Adrenal gland (tissue), 12 donors: ENCODE measurements around the gene PGPEP1. TPM values are rescaled to one million over a fixed set of nuclear protein-coding genes. Genes with fewer than 3 reads are reported as not detected.

Experiments
- DNase-seq, 7 donors: peaks; one replicate each; pipeline ENCODE4 v3.0.0-alpha.2; 2019 to 2020
- H3K27ac ChIP-seq, 5 donors: fragments of 200-600 bp; sonication (generic) in 4 of 5; 1 replicate in 3 of 5; 2 replicates in 2 of 5; pipeline versions ENCODE4 v1.5.1 to v1.8.0; 2016 to 2020; ENCODE audit warnings: mild to moderate bottlenecking in 1 of 5
- H3K27me3 ChIP-seq: fragments of 200-600 bp; 2 replicates; pipeline ENCODE4 v1.8.0; 2021
- H3K36me3 ChIP-seq, 2 donors: fragments of 200-600 bp; replicated peaks in 1 of 2; 1 replicate in 1 of 2; 2 replicates in 1 of 2; pipeline versions ENCODE4 v1.5.1 to v1.8.0; 2018 to 2022
- H3K4me1 ChIP-seq, 2 donors: fragments of 200-600 bp; replicated peaks in 1 of 2; 1 replicate in 1 of 2; 2 replicates in 1 of 2; pipeline versions ENCODE4 v1.5.1 to v1.8.0; 2018 to 2021
- H3K4me3 ChIP-seq, 4 donors: fragments of 200-600 bp; sonication (generic) in 3 of 4; one replicate each; pipeline ENCODE4 v1.5.1; 2016 to 2018
- H3K9me3 ChIP-seq, 3 donors: fragments of 200-600 bp; sonication (generic) in 1 of 3; replicated peaks in 1 of 3; 1 replicate in 2 of 3; 2 replicates in 1 of 3; pipeline versions ENCODE4 v1.5.1 to v1.8.0; 2016 to 2021
- POLR2A ChIP-seq, 2 donors: fragments of 450-650 bp; IDR thresholded peaks; one replicate each; pipeline ENCODE4 v1.6.1; 2017; ENCODE audit warnings: antibody characterized with exemption in 2 of 2, mild to moderate bottlenecking in 2 of 2, moderate library complexity in 1 of 2
- WGBS, 4 donors: extraction: QIAGEN DNeasy Blood & Tissue Kit in 2 of 4; methylation state at CpG; one replicate each; pipeline versions ENCODE4 v1.1.5 to v1.1.7; 2013 to 2017; 5-methylcytosine and 5-hydroxymethylcytosine counted together
- intact Hi-C, 2 donors: fragments of 100-400 bp; cut with DNase I; formaldehyde crosslinking; loops; one replicate each; pipeline versions ENCODE4 v1.14.1 to v1.15.0; 2022 to 2023
- polyA plus RNA-seq, 3 donors: library from polyadenylated mRNA; stranded (reverse); fragments of 200-250 nt in 2 of 3; fragments of 350-450 nt in 1 of 3; fragmentation: Illumina TruSeq in 1 of 3; extraction: RNeasy Lipid Tissue Mini Kit (QIAGEN cat#74804) in 1 of 3; gene quantifications; one replicate each; pipeline ENCODE4 v1.2.3, GENCODE V29; 2013 to 2014
- total RNA-seq, 9 donors: library from RNA; depleted of rRNA in 4 of 9; stranded (reverse); fragments of >200 nt in 4 of 9; fragments of 120-200 nt in 1 of 9; fragmentation: NEBNext Ultra II Directional in 1 of 9; extraction: Animal tissue kit (Norgen Biotek cat#: 25700) in 1 of 9; gene quantifications; one replicate each; pipeline versions ENCODE4 v1.1.0 to v1.2.4, GENCODE V29; 2013 to 2023
- TF ChIP-seq, protein P1 (sequence below), 6 experiments: fragments of 450-650 bp in 4 of 6; fragments of 200-600 bp in 2 of 6; sonication (generic) in 1 of 6; IDR thresholded peaks; 1 replicate in 5 of 6; 2 replicates in 1 of 6; pipeline versions ENCODE4 v1.5.1 to v1.8.0; 2016 to 2021; ENCODE audit warnings: antibody characterized with exemption in 6 of 6, mild to moderate bottlenecking in 2 of 6, moderate library complexity in 1 of 6
- donor health status: healthy with polysubstance abuse.
- donor health status: Bipolar disorder and iron deficiency.
- donor health status: DM: yes; HTN: yes; CAD: no.
- donor health status: DM: no; HTN: no; CAD: no.
- donor health status: DM: no; HTN: no; CAD: no.
- donor health status: DM: yes; HTN: yes; CAD: no.

The PGPEP1 gene
- total and polyA plus RNA-seq, 12 donors, result 19.0 to 89.2 (median 44.0) TPM

DNA sequence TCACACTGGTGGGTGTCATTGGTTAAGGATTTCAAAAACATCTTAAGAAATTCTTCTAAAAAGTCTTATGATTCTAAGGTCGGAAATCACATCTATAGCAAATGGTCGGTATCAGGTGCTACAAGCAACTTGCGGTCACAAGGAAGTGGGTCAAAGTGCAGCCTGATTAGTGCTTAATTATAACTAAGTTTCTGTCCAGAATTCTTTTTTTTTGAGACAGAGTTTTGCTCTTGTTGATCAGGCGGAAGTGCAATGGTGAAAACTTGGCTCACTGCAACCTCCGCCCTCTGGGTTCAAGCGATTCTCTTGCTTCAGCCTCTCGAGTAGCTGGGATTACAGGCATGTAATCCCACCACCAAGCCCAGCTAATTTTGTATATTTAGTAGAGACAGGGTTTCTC, 44.4 kb downstream of the PGPEP1 start:
- intact Hi-C loops, result loop anchor here in 1 of 2 donors (5.0 kb wide), 1 partner anchor 37 kb away; no protein-coding TSS in a partner anchor
- WGBS, 4 donors, result 88 to 94% (median 91%) methylated on average over 7 of the region's 7 CpGs

DNA sequence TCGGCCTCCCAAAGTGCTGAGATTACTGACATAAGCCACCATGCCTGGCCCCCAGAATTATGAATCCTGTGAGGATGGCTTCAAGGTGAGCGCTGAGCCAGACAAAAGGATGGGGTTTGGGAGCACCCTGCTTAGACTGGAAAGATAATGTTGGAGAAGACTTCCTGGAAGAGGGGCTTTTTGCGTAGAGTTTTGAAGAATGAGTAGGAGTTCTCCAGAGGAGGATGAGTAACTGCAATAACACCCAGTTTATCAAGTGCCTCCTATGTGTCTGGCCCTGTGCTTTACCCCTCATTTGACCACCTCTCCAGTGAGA, 44.9 kb downstream of the PGPEP1 start:
- Histone ChIP-seq H3K9me3 (no peaks in the 10 kb centered on the region), H3K36me3 (no peaks in the 10 kb centered on the region), H3K27me3 (no peaks in the 10 kb centered on the region), H3K4me3 (no peak overlapping the region), H3K27ac (no peak overlapping the region), H3K4me1 (peaks cover 5 to 13% of the 10 kb centered on the region in 2 donors)
- no peak for TF ChIP-seq POLR2A (IDR thresholded peaks at IDR 0.05)
- TF ChIP-seq, protein P1, sequence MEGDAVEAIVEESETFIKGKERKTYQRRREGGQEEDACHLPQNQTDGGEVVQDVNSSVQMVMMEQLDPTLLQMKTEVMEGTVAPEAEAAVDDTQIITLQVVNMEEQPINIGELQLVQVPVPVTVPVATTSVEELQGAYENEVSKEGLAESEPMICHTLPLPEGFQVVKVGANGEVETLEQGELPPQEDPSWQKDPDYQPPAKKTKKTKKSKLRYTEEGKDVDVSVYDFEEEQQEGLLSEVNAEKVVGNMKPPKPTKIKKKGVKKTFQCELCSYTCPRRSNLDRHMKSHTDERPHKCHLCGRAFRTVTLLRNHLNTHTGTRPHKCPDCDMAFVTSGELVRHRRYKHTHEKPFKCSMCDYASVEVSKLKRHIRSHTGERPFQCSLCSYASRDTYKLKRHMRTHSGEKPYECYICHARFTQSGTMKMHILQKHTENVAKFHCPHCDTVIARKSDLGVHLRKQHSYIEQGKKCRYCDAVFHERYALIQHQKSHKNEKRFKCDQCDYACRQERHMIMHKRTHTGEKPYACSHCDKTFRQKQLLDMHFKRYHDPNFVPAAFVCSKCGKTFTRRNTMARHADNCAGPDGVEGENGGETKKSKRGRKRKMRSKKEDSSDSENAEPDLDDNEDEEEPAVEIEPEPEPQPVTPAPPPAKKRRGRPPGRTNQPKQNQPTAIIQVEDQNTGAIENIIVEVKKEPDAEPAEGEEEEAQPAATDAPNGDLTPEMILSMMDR (IDR thresholded peaks at IDR 0.05), result no peak
- WGBS, 4 donors, result 93 to 97% (median 95%) methylated on average over 3 of the region's 3 CpGs
- DNase-seq, result no peak
- intact Hi-C loops, result loop anchor here in 1 of 2 donors (5.0 kb wide), 1 partner anchor 38 kb away; no protein-coding TSS in a partner anchor

More for the DNA sequence above, 44.4 kb downstream of the PGPEP1 start:
- H3K4me3 ChIP-seq, result no peak overlapping the region
- no peak for DNase-seq
- H3K27me3 ChIP-seq, result no peaks in the 10 kb centered on the region
- peaks cover 10 to 18% of the 10 kb centered on the region in 2 donors for H3K4me1 ChIP-seq
- H3K36me3 ChIP-seq, result no peaks in the 10 kb centered on the region
- H3K9me3 ChIP-seq, result no peaks in the 10 kb centered on the region
- no peak for TF ChIP-seq POLR2A (IDR thresholded peaks at IDR 0.05)
- TF ChIP-seq, protein P1 (IDR thresholded peaks at IDR 0.05), result no peak
- no peak overlapping the region for H3K27ac ChIP-seq

DNA sequence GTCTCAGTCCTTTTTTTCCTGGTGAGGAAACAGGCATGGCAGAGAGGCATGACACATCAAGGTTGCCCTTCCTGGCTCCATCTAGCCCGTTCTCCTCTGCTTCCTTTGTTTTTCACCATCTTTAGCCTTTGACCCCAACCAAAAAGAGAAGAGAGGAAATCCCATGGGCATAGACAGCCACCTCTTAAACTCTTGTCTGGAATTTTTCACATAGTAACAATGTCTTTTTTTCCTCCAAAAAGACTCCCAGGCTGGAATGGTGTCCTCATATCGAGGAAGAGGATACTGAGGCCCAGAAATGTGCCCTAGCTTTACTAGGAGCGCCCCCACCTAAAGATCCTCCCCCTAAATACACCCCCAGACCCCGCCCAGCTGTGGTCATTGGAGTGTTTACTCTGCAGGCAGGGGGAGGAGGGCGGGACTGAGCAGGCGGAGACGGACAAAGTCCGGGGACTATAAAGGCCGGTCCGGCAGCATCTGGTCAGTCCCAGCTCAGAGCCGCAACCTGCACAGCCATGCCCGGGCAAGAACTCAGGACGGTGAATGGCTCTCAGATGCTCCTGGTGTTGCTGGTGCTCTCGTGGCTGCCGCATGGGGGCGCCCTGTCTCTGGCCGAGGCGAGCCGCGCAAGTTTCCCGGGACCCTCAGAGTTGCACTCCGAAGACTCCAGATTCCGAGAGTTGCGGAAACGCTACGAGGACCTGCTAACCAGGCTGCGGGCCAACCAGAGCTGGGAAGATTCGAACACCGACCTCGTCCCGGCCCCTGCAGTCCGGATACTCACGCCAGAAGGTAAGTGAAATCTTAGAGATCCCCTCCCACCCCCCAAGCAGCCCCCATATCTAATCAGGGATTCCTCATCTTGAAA, 45.5 kb downstream of the PGPEP1 start, which contains the start of gene GDF15:
GDF15 (plus strand) TSS at position 484 of the 868 bp plus-strand sequence; CDS start at position 516, 32 bp downstream.
- DNase-seq, result peak in 5 of 7 donors; percentile 50 to 76 (median 61)
- no peaks in the 10 kb centered on the region for H3K9me3 ChIP-seq
- no peak within 1 kb of the TSS for H3K27ac ChIP-seq
- H3K36me3 ChIP-seq, result no peaks in the 10 kb centered on the region
- TF ChIP-seq, protein P1 (IDR thresholded peaks at IDR 0.05), result peak; percentile 28 to 53 (median 40)
- peak in 1 of 2 donors; percentile 49 for TF ChIP-seq POLR2A (IDR thresholded peaks at IDR 0.05)
- 32 to 40% (median 38%) methylated on average over 4 to 33 of the region's 33 CpGs for WGBS, 4 donors
- peak within 1 kb of the TSS in 1 of 4 donors; percentile 5 for H3K4me3 ChIP-seq
- H3K27me3 ChIP-seq, result no peaks in the 10 kb centered on the region
- H3K4me1 ChIP-seq, result peaks cover 0 to 7% of the 10 kb centered on the region in 2 donors
- intact Hi-C loops, result loop anchor here in 1 of 2 donors (5.0 kb wide), 1 partner anchor 39 kb away; no protein-coding TSS in a partner anchor

DNA sequence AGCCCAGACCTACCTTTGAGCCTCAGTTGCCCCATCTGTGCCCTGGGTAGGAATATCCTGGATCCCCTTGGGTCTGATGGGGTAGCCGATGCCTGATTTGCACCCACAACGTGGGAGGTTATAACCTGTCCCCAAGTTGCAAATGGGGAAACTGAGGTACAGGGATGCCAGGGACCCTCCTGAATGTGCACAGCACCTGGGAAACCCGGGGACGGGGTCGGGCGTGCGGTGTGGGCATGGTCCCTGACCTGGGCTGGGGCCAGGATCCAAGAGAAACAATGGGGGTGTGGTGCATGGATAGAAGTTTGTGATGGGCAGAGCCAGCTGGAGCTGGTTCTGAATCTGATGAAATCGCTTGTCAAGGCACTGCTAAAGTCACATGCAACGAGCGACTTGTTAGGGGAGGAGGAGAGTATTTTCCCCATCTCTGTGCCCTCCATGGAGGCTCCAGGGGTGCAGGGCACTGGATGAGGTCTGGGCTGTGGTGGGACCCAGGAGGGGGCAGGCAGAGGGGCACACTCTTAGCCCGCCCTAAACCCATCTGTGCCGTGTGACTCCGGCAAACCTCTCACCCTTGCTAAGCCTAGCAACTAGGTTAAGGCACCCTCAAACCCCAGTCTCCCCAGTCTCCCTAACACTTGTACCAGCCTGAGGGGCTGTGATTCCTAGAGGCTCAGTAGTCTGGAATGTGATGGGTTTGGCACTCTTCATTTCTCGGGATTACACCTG, 46.3 kb downstream of the PGPEP1 start:
- WGBS, 4 donors, result 73 to 85% (median 84%) methylated on average over 12 to 14 of the region's 14 CpGs
- no peaks in the 10 kb centered on the region for H3K9me3 ChIP-seq

More for the DNA sequence above, 46.3 kb downstream of the PGPEP1 start:
- TF ChIP-seq, protein P1 (IDR thresholded peaks at IDR 0.05), result no peak
- TF ChIP-seq POLR2A (IDR thresholded peaks at IDR 0.05), result no peak
- Histone ChIP-seq H3K4me1 (peaks cover 0 to 7% of the 10 kb centered on the region in 2 donors), H3K4me3 (peak overlapping the region in 1 of 4 donors; percentile 5), H3K27ac (no peak overlapping the region), H3K36me3 (no peaks in the 10 kb centered on the region), H3K27me3 (no peaks in the 10 kb centered on the region)
- no peak for DNase-seq
- intact Hi-C loops, result loop anchor here in 1 of 2 donors (5.0 kb wide), 1 partner anchor 39 kb away; no protein-coding TSS in a partner anchor
